ENCODE measurements around the gene UTP3.

GRCh38 chr4:70737006-70737405, 48.7 kb downstream of the UTP3 start:
- no peak for TF ChIP-seq EZH2phosphoT487 (IDR thresholded peaks at IDR 0.05; ENCODE audit: low read length)
- TF ChIP-seq, protein P1, sequence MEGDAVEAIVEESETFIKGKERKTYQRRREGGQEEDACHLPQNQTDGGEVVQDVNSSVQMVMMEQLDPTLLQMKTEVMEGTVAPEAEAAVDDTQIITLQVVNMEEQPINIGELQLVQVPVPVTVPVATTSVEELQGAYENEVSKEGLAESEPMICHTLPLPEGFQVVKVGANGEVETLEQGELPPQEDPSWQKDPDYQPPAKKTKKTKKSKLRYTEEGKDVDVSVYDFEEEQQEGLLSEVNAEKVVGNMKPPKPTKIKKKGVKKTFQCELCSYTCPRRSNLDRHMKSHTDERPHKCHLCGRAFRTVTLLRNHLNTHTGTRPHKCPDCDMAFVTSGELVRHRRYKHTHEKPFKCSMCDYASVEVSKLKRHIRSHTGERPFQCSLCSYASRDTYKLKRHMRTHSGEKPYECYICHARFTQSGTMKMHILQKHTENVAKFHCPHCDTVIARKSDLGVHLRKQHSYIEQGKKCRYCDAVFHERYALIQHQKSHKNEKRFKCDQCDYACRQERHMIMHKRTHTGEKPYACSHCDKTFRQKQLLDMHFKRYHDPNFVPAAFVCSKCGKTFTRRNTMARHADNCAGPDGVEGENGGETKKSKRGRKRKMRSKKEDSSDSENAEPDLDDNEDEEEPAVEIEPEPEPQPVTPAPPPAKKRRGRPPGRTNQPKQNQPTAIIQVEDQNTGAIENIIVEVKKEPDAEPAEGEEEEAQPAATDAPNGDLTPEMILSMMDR (IDR thresholded peaks at IDR 0.05; ENCODE audit: low read length), result no peak
- TF ChIP-seq EZH2 (optimal IDR thresholded peaks at IDR 0.05; ENCODE audit: low read depth, low read length), result no peak

Data from MM.1S (cell line).